Endothelial cell of umbilical vein (primary cell): ENCODE data around the gene SLC35F2. TPM values are rescaled to one million over a fixed set of nuclear protein-coding genes. Genes with fewer than 3 reads are reported as not detected.

Source experiments
- BruUV-seq: library from RNA; stranded (reverse); fragments of 400-500 nt; replicated peaks from 2 replicates; lab custom pipeline; 2021; lab: Mats Ljungman, UMichigan
- CTCF ChIA-PET: fragments of 300-600, 350-600 bp; sonication (Branson Sonifier 250); formaldehyde crosslinking; loops from one replicate; lab custom pipeline; 2021; ENCODE audit warnings: antibody characterized with exemption, inconsistent platforms; lab: Charles Lee
- POLR2A ChIA-PET: fragments of 300-600, 350-600 bp; sonication (Branson Sonifier 250); formaldehyde crosslinking; loops from one replicate; lab custom pipeline; 2021; ENCODE audit warnings: antibody characterized with exemption, inconsistent platforms; lab: Charles Lee
- DNase-seq: peaks from one replicate; pipeline ENCODE4 v3.0.0-alpha.2; 2011; ENCODE audit warnings: low read depth, low spot score
- FAIRE-seq: peaks from 2 replicates; lab custom pipeline; 2011; peaks lifted over from hg19 to GRCh38; lab: Jason Lieb, UNC
- H2AFZ ChIP-seq: 2 replicates; pipeline ENCODE4 v1.6.0; 2012; ENCODE audit warnings: low read depth, low read length, control low read depth, inconsistent platforms
- H3K27ac ChIP-seq: 2 replicates; pipeline ENCODE4 v1.5.1; 2011; ENCODE audit warnings: low read depth, mild to moderate bottlenecking, control low read depth, low read length, moderate library complexity; ENCODE audit not compliant: insufficient read depth
- H3K27me3 ChIP-seq, 2 experiments: 2 replicates each; pipeline versions ENCODE4 v1.6.0 to v1.6.1; 2011; ENCODE audit warnings: low read length in 2 of 2, mixed read lengths in 1 of 2; ENCODE audit not compliant: control insufficient read depth in 2 of 2, insufficient read depth in 2 of 2
- H3K36me3 ChIP-seq, 2 experiments: 2 replicates in 1 of 2; 3 replicates in 1 of 2; pipeline ENCODE4 v1.5.1; 2011; ENCODE audit warnings: low read length in 2 of 2, mild to moderate bottlenecking in 1 of 2, moderate library complexity in 1 of 2; ENCODE audit not compliant: control insufficient read depth in 2 of 2, insufficient read depth in 2 of 2; ENCODE audit errors: extremely low read depth in 1 of 2
- H3K4me1 ChIP-seq: 3 replicates; pipeline ENCODE4 v1.5.1; 2011; ENCODE audit warnings: mild to moderate bottlenecking, low read length; ENCODE audit not compliant: control insufficient read depth, insufficient read depth; ENCODE audit errors: extremely low read depth
- H3K4me2 ChIP-seq: 2 replicates; pipeline ENCODE4 v1.6.1; 2011; ENCODE audit warnings: low read length, control low read depth, mixed read lengths; ENCODE audit not compliant: insufficient read depth
- H3K4me3 ChIP-seq, 3 experiments: fragments of 200-600 bp in 1 of 3; sonication (generic), shearing (Covaris generic) in 1 of 3; replicated peaks in 1 of 3; 2 replicates each; pipeline ENCODE4 v1.5.1; 2011 to 2016; ENCODE audit warnings: control low read depth in 3 of 3, low read length in 3 of 3, mild to moderate bottlenecking in 2 of 3, inconsistent platforms in 1 of 3, low read depth in 1 of 3, moderate library complexity in 1 of 3; ENCODE audit not compliant: insufficient read depth in 1 of 3
- H3K79me2 ChIP-seq: 2 replicates; pipeline ENCODE4 v1.6.0; 2012; ENCODE audit warnings: low read length, inconsistent platforms; ENCODE audit not compliant: control insufficient read depth, insufficient read depth
- H3K9ac ChIP-seq: replicated peaks from 2 replicates; pipeline ENCODE3; 2011; ENCODE audit warnings: low read length, control low read depth; ENCODE audit not compliant: insufficient read depth; ENCODE audit errors: extremely low read depth
- H3K9me1 ChIP-seq: replicated peaks from 3 replicates; pipeline ENCODE4 v1.6.0; 2011; ENCODE audit warnings: mild to moderate bottlenecking, low read length; ENCODE audit not compliant: control insufficient read depth, insufficient read depth; ENCODE audit errors: extremely low read depth
- H3K9me3 ChIP-seq: replicated peaks from 2 replicates; pipeline ENCODE4 v1.5.1; 2012; ENCODE audit warnings: low read length, inconsistent platforms; ENCODE audit not compliant: control insufficient read depth, insufficient read depth
- H4K20me1 ChIP-seq: replicated peaks from 2 replicates; pipeline ENCODE3; 2011; ENCODE audit warnings: mild to moderate bottlenecking, low read length; ENCODE audit not compliant: control insufficient read depth, insufficient read depth; ENCODE audit errors: extremely low read depth
- CTCF ChIP-seq, 2 donors: IDR thresholded peaks; 1 replicate in 1 of 2; 2 replicates in 1 of 2; pipeline ENCODE4 v1.5.1; 2011; ENCODE audit warnings: low read length in 2 of 2, mild to moderate bottlenecking in 2 of 2, moderate library complexity in 2 of 2, control low read depth in 1 of 2, inconsistent platforms in 1 of 2, low read depth in 1 of 2; ENCODE audit not compliant: insufficient read depth in 1 of 2; ENCODE audit errors: extremely low read depth in 1 of 2
- EZH2 ChIP-seq: IDR thresholded peaks from 2 replicates; pipeline ENCODE4 v1.6.1; 2012; ENCODE audit warnings: borderline replicate concordance, low read depth, mild to moderate bottlenecking, moderate library complexity, low read length, inconsistent platforms; ENCODE audit not compliant: severe bottlenecking
- FOS ChIP-seq: IDR thresholded peaks from 2 replicates; pipeline ENCODE4 v1.6.1; 2011; ENCODE audit warnings: mild to moderate bottlenecking, low read length, moderate library complexity, borderline replicate concordance; ENCODE audit not compliant: insufficient read depth
- JUN ChIP-seq: IDR thresholded peaks from 2 replicates; pipeline ENCODE4 v1.6.1; 2011; ENCODE audit warnings: borderline replicate concordance, low read depth; ENCODE audit not compliant: insufficient read length, insufficient read depth
- POLR2A ChIP-seq: IDR thresholded peaks from 2 replicates; pipeline ENCODE4 v1.6.1; 2012; ENCODE audit warnings: low read depth, mild to moderate bottlenecking, control low read depth, low read length
- POLR2AphosphoS5 ChIP-seq: IDR thresholded peaks from 2 replicates; pipeline ENCODE4 v1.6.1; 2012; ENCODE audit warnings: low read depth, mild to moderate bottlenecking, control low read depth, low read length, moderate library complexity; ENCODE audit not compliant: insufficient read depth
- dilution Hi-C: fragments of 300-500 bp; cut with MboI; formaldehyde crosslinking; loops from one replicate; pipeline ENCODE4 v1.15.0; 2019; ENCODE audit warnings: low sequenced_read_pairs; ENCODE audit not compliant: extremely low pct_ligation_motif_present
- intact Hi-C: fragments of 100-400 bp; cut with micrococcal nuclease; formaldehyde crosslinking; loops from one replicate; pipeline ENCODE4 v1.10.0; 2022
- polyA plus RNA-seq, 4 experiments: library from polyadenylated mRNA; depleted of rRNA in 3 of 4; stranded (reverse) in 3 of 4; unstranded in 1 of 4; fragments of >200 nt; gene quantifications; 2 replicates each; pipeline versions ENCODE4 v1.2.1 to v1.2.3, GENCODE V29; 2011 to 2012; ENCODE audit warnings: missing spikeins in 1 of 4
- total RNA-seq: library from RNA; stranded (reverse); gene quantifications from 2 replicates; pipeline ENCODE4 v1.2.3, GENCODE V29; 2021

The SLC35F2 gene
- total and polyA plus RNA-seq, 2 donors (not counting 3 experiments of a cell fraction or from before 2014, with no cell fraction given) = 41.0 to 59.7 TPM

GRCh38 chr11:107808521-107808920, 50.1 kb downstream of the SLC35F2 start:
- Histone ChIP-seq H4K20me1 (no peaks in the 10 kb centered on the region), H3K9me3 (no peaks in the 10 kb centered on the region), H3K36me3 (peaks cover 14 to 15% of the 10 kb centered on the region in 2 experiments), H3K4me3 (no peak overlapping the region), H3K27me3 (no peaks in the 10 kb centered on the region), H3K4me2 (no peak overlapping the region), H3K27ac (no peak overlapping the region), H3K9me1 (no peaks in the 10 kb centered on the region), H2AFZ (no peak overlapping the region), H3K4me1 (no peaks in the 10 kb centered on the region), H3K79me2 (peaks cover 25% of the 10 kb centered on the region), H3K9ac (no peak overlapping the region)
- intact Hi-C loops (no loop called here), dilution Hi-C loops (no loop called here)
- BruUV-seq = no TSS peak
- CTCF ChIA-PET = interaction anchor here (1.1 kb wide), 1 partner anchor 11 kb away, joined by 3 read pairs; no protein-coding TSS in a partner anchor
- no peak for TF ChIP-seq POLR2A
- TF ChIP-seq FOS = no peak
- no peak for TF ChIP-seq JUN
- no peak for TF ChIP-seq CTCF (IDR thresholded peaks at IDR 0.05; ENCODE audit: extremely low read depth in 1 of 2, insufficient read depth in 1 of 2, low read depth in 1 of 2, low read length in 2 of 2)
- no peak for TF ChIP-seq POLR2AphosphoS5
- TF ChIP-seq EZH2 = no peak
- FAIRE-seq (no peak), DNase-seq (no peak)
- POLR2A ChIA-PET = interaction anchor here (0.6 to 0.7 kb wide), 2 partner anchors 19 to 68 kb away, joined by 7 read pairs; no protein-coding TSS in a partner anchor
